IMR-90 (cell line): Measurements from ENCODE around the gene NFIA. TPM values are rescaled to one million over a fixed set of nuclear protein-coding genes. Genes with fewer than 3 reads are reported as not detected.

ENCODE experiments used
- ATAC-seq: fragments of 200-7000 bp; cut with Tn5 transposase; 2 replicates; pipeline ENCODE4 v1.9.1; 2020; ENCODE audit warnings: low read depth, mild to moderate bottlenecking, moderate library complexity
- BruUV-seq: library from RNA; stranded (reverse); fragments of 400-500 nt; replicated peaks from 2 replicates; lab custom pipeline; 2021; lab: Mats Ljungman, UMichigan
- CTCF ChIA-PET: fragments of 300-600 bp; formaldehyde crosslinking; extraction: SDS; loops from one replicate; lab custom pipeline; 2021; ENCODE audit warnings: antibody characterized with exemption; lab: Yijun Ruan, JAX
- POLR2A ChIA-PET: fragments of 300-600 bp; sonication (Branson Sonifier 250); formaldehyde crosslinking; loops from one replicate; lab custom pipeline; 2022; ENCODE audit warnings: antibody characterized with exemption; ENCODE audit not compliant: unreplicated experiment; lab: Charles Lee
- DNase-seq: peaks from one replicate; pipeline ENCODE4 v3.0.0; 2013
- H2AFZ ChIP-seq: replicated peaks from 2 replicates; pipeline ENCODE3; 2013; ENCODE audit warnings: low read length, mild to moderate bottlenecking; ENCODE audit not compliant: poor library complexity
- H2AK5ac ChIP-seq: 2 replicates; pipeline ENCODE4 v1.6.1; 2013; ENCODE audit warnings: low read depth, low read length, inconsistent platforms
- H2AK9ac ChIP-seq: replicated peaks from 2 replicates; pipeline ENCODE3; 2013; ENCODE audit warnings: mild to moderate bottlenecking, low read depth, low read length, moderate library complexity; ENCODE audit not compliant: poor library complexity
- H2BK120ac ChIP-seq: 2 replicates; pipeline ENCODE4 v1.6.1; 2013; ENCODE audit warnings: low read depth, low read length, inconsistent platforms
- H2BK15ac ChIP-seq: 3 replicates; pipeline ENCODE4 v1.6.1; 2013; ENCODE audit warnings: low read depth, low read length, inconsistent platforms
- H2BK20ac ChIP-seq: 2 replicates; pipeline ENCODE4 v1.6.1; 2013; ENCODE audit warnings: low read depth, mild to moderate bottlenecking, inconsistent platforms, low read length, moderate library complexity
- H2BK5ac ChIP-seq: 2 replicates; pipeline ENCODE4 v1.6.1; 2013; ENCODE audit warnings: mild to moderate bottlenecking, low read depth, low read length, inconsistent platforms; ENCODE audit not compliant: poor library complexity, severe bottlenecking
- H3K14ac ChIP-seq: replicated peaks from 2 replicates; pipeline ENCODE4 v1.6.1; 2013; ENCODE audit warnings: low read depth, low read length, inconsistent platforms
- H3K18ac ChIP-seq: 2 replicates; pipeline ENCODE4 v1.6.1; 2013; ENCODE audit warnings: low read depth, low read length, control low read depth
- H3K23ac ChIP-seq: 2 replicates; pipeline ENCODE4 v1.6.1; 2013; ENCODE audit warnings: low read depth, low read length, inconsistent platforms
- H3K27ac ChIP-seq: 2 replicates; pipeline ENCODE4 v1.5.1; 2013; ENCODE audit warnings: mild to moderate bottlenecking, control low read depth, low read length; ENCODE audit not compliant: insufficient read depth
- H3K27me3 ChIP-seq: 2 replicates; pipeline ENCODE4 v1.6.1; 2013; ENCODE audit warnings: low read length; ENCODE audit not compliant: control insufficient read depth, insufficient read depth
- H3K36me3 ChIP-seq: 2 replicates; pipeline ENCODE4 v1.6.1; 2013; ENCODE audit warnings: low read length, mixed read lengths; ENCODE audit not compliant: control insufficient read depth, insufficient read depth
- H3K4ac ChIP-seq: 2 replicates; pipeline ENCODE4 v1.6.1; 2013; ENCODE audit warnings: low read depth, low read length, inconsistent platforms
- H3K4me1 ChIP-seq: 2 replicates; pipeline ENCODE4 v1.6.1; 2013; ENCODE audit warnings: low read length, mixed read lengths; ENCODE audit not compliant: control insufficient read depth, insufficient read depth
- H3K4me2 ChIP-seq: 2 replicates; pipeline ENCODE4 v1.6.1; 2013; ENCODE audit warnings: low read depth, mild to moderate bottlenecking, control low read depth, low read length, moderate library complexity
- H3K4me3 ChIP-seq: 2 replicates; pipeline ENCODE4 v1.5.1; 2013; ENCODE audit warnings: low read depth, mild to moderate bottlenecking, control low read depth, low read length, moderate library complexity; ENCODE audit not compliant: insufficient read depth
- H3K56ac ChIP-seq: 2 replicates; pipeline ENCODE4 v1.6.1; 2013; ENCODE audit warnings: low read length, inconsistent platforms; ENCODE audit not compliant: insufficient read depth; ENCODE audit errors: extremely low read depth
- H3K79me1 ChIP-seq, 2 experiments: 2 replicates each; pipeline ENCODE4 v1.6.1; 2013; ENCODE audit warnings: low read length in 2 of 2, inconsistent platforms in 1 of 2, low read depth in 1 of 2
- H3K9ac ChIP-seq: 2 replicates; pipeline ENCODE4 v1.6.1; 2013; ENCODE audit warnings: low read depth, low read length, control low read depth
- H3K9me1 ChIP-seq: 2 replicates; pipeline ENCODE4 v1.6.1; 2013; ENCODE audit warnings: low read length, inconsistent platforms; ENCODE audit not compliant: insufficient read depth
- H3K9me3 ChIP-seq: 2 replicates; pipeline ENCODE4 v1.6.1; 2013; ENCODE audit warnings: low read length; ENCODE audit not compliant: control insufficient read depth, insufficient read depth
- H4K20me1 ChIP-seq: 2 replicates; pipeline ENCODE4 v1.6.1; 2013; ENCODE audit warnings: low read length, inconsistent platforms; ENCODE audit not compliant: insufficient read depth
- H4K5ac ChIP-seq: 2 replicates; pipeline ENCODE4 v1.6.1; 2013; ENCODE audit warnings: mild to moderate bottlenecking, low read depth, low read length, control low read depth
- H4K8ac ChIP-seq, 2 experiments: 2 replicates each; pipeline ENCODE4 v1.6.1; 2013; ENCODE audit warnings: low read depth in 2 of 2, low read length in 2 of 2, control low read depth in 1 of 2, inconsistent platforms in 1 of 2
- H4K91ac ChIP-seq: 2 replicates; pipeline ENCODE4 v1.6.1; 2013; ENCODE audit warnings: low read depth, low read length, inconsistent platforms; ENCODE audit not compliant: insufficient read depth
- BHLHE40 ChIP-seq: fragments of 150-350 bp; IDR thresholded peaks from 2 replicates; pipeline ENCODE4 v1.6.1; 2016; ENCODE audit warnings: mild to moderate bottlenecking, low read depth, low read length
- CEBPB ChIP-seq: IDR thresholded peaks from 2 replicates; pipeline ENCODE4 v1.6.1; 2012; ENCODE audit warnings: low read depth, low read length, improper control_type of control experiment
- CHD1 ChIP-seq: IDR thresholded peaks from 2 replicates; pipeline ENCODE4 v1.6.1; 2012; ENCODE audit warnings: low read depth, low read length, improper control_type of control experiment
- FOS ChIP-seq: fragments of 150-350 bp; IDR thresholded peaks from 2 replicates; pipeline ENCODE4 v1.6.1; 2016; ENCODE audit warnings: low read depth, low read length
- MAFK ChIP-seq: IDR thresholded peaks from 2 replicates; pipeline ENCODE4 v1.6.1; 2012; ENCODE audit warnings: low read depth, low read length, improper control_type of control experiment
- MAZ ChIP-seq: IDR thresholded peaks from 2 replicates; pipeline ENCODE4 v1.6.1; 2012; ENCODE audit warnings: low read depth, mild to moderate bottlenecking, low read length, improper control_type of control experiment, moderate library complexity, borderline replicate concordance
- MXI1 ChIP-seq: IDR thresholded peaks from 2 replicates; pipeline ENCODE4 v1.6.1; 2012; ENCODE audit warnings: low read depth, mild to moderate bottlenecking, low read length, moderate library complexity, borderline replicate concordance
- NFE2L2 ChIP-seq: fragments of 150-350 bp; IDR thresholded peaks from 2 replicates; pipeline ENCODE4 v1.6.1; 2016; ENCODE audit warnings: low read depth, mild to moderate bottlenecking, low read length
- POLR2A ChIP-seq: IDR thresholded peaks from 2 replicates; pipeline ENCODE4 v1.6.1; 2012; ENCODE audit warnings: mild to moderate bottlenecking, low read depth, low read length
- RAD21 ChIP-seq: IDR thresholded peaks from 2 replicates; pipeline ENCODE4 v1.6.1; 2012; ENCODE audit warnings: low read length, improper control_type of control experiment
- RCOR1 ChIP-seq: IDR thresholded peaks from 2 replicates; pipeline ENCODE4 v1.6.1; 2012; ENCODE audit warnings: mild to moderate bottlenecking, low read length, improper control_type of control experiment; ENCODE audit not compliant: insufficient replicate concordance
- RFX5 ChIP-seq: IDR thresholded peaks from 2 replicates; pipeline ENCODE4 v1.8.0; 2012; ENCODE audit warnings: low read depth, mild to moderate bottlenecking, low read length, moderate library complexity
- SMC3 ChIP-seq: fragments of 150-350 bp; IDR thresholded peaks from 2 replicates; pipeline ENCODE4 v1.6.1; 2016; ENCODE audit warnings: low read depth, mild to moderate bottlenecking, antibody characterized with exemption, low read length, moderate library complexity
- WGBS, 2 experiments: methylation state at CpG; one replicate each; pipeline versions ENCODE4 v1.1.5 to v1.1.7; 2013; ENCODE audit warnings: missing lambda C conversion rate in 2 of 2; ENCODE audit not compliant: insufficient read length in 1 of 2; ENCODE audit errors: extremely low coverage in 2 of 2; 5-methylcytosine and 5-hydroxymethylcytosine counted together
- dilution Hi-C: fragments of 300-500 bp; cut with HindIII; formaldehyde crosslinking; loops from one replicate; pipeline ENCODE4 v1.14.3; 2018; ENCODE audit warnings: low sequenced_read_pairs; ENCODE audit not compliant: unreplicated experiment
- in situ Hi-C: fragments of 300-500 bp; cut with MboI; formaldehyde crosslinking; loops from 3 replicates; pipeline ENCODE4 v1.14.3; 2019; ENCODE audit warnings: low sequenced_read_pairs, inconsistent platforms, mixed read lengths
- intact Hi-C: fragments of 100-400 bp; cut with micrococcal nuclease; formaldehyde crosslinking; loops from 2 replicates; pipeline ENCODE4 v1.10.0; 2022
- polyA plus RNA-seq, 3 experiments: library from polyadenylated mRNA; depleted of rRNA; stranded (reverse); fragments of >200 nt; gene quantifications; 2 replicates each; pipeline ENCODE4 v1.2.3, GENCODE V29; 2012; ENCODE audit warnings: low replicate concordance in 1 of 3
- total RNA-seq: library from RNA; depleted of rRNA; stranded (reverse); fragments of >200 nt; gene quantifications from 2 replicates; pipeline ENCODE4 v1.2.3, GENCODE V29; 2012
- TF ChIP-seq, protein P1 (sequence below): fragments of 150-350 bp; IDR thresholded peaks from 2 replicates; pipeline ENCODE4 v1.6.1; 2016; ENCODE audit warnings: low read depth, mild to moderate bottlenecking, low read length, moderate library complexity, borderline replicate concordance
- TF ChIP-seq, protein P2 (sequence below): conservative IDR thresholded peaks from 2 replicates; pipeline ENCODE4 v1.5.1; 2012; ENCODE audit warnings: mild to moderate bottlenecking, low read depth, low read length, improper control_type of control experiment
- TF ChIP-seq, protein P3 (sequence below): fragments of 150-350 bp; IDR thresholded peaks from 2 replicates; pipeline ENCODE4 v1.6.1; 2017; ENCODE audit warnings: mild to moderate bottlenecking, antibody characterized with exemption, low read length, low read depth

NFIA gene
- total and polyA plus RNA-seq, 2 of the 4 experiments (the other 2 are of a cell fraction): 1.6 to 2.2 TPM

DNA sequence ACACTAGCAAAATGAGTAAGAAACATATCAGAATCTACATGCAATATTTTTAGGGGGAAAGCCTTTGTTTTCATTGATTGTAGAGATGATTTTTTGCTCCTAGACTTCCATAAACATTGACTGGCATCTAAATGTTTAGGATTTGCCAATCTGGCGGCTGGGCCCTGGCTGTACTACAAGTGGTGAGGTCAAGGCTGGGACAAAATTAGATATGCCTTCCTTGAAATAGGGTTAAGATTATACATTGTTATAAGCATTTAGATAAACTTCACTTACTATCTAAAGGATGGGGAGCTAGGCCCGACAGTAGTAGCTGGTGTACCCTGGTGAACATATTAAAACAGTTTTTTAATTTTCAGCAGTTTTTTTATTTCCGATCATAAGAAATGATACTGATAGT lies 5.2 kb downstream of the NFIA start:
- H2BK20ac ChIP-seq: no peak overlapping the region
- no peak overlapping the region for H4K8ac ChIP-seq
- CTCF ChIA-PET: no interaction called here
- no peak overlapping the region for H3K27ac ChIP-seq
- in situ Hi-C loops: no loop called here
- dilution Hi-C loops: no loop called here
- H2AK9ac ChIP-seq: no peak overlapping the region
- no peaks in the 10 kb centered on the region for H3K79me1 ChIP-seq
- POLR2A ChIA-PET: no interaction called here
- no peak overlapping the region for H2BK120ac ChIP-seq
- no TSS peak for BruUV-seq
- no peaks in the 10 kb centered on the region for H3K4me1 ChIP-seq
- H3K9me1 ChIP-seq: no peaks in the 10 kb centered on the region
- no peaks in the 10 kb centered on the region for H4K20me1 ChIP-seq
- no peak overlapping the region for H3K18ac ChIP-seq
- ATAC-seq: no peak
- no peak overlapping the region for H3K4me3 ChIP-seq
- no peak overlapping the region for H4K5ac ChIP-seq
- H3K27me3 ChIP-seq: no peaks in the 10 kb centered on the region
- DNase-seq: no peak
- no peak overlapping the region for H3K9ac ChIP-seq
- no peak overlapping the region for H3K23ac ChIP-seq
- H3K56ac ChIP-seq: no peak overlapping the region
- H3K9me3 ChIP-seq: no peaks in the 10 kb centered on the region
- no peak overlapping the region for H2BK5ac ChIP-seq
- H4K91ac ChIP-seq: no peak overlapping the region
- H2AK5ac ChIP-seq: no peak overlapping the region
- WGBS, 2 experiments: no CpG with 5 or more reads among the region's 3 CpGs
- TF ChIP-seq RAD21 (no peak), NFE2L2 (no peak), RCOR1 (no peak), FOS (no peak), CHD1 (no peak), RFX5 (no peak), SMC3 (no peak), MXI1 (no peak), BHLHE40 (no peak), CEBPB (no peak), POLR2A (no peak), MAZ (no peak), MAFK (no peak)
- TF ChIP-seq, protein P1, sequence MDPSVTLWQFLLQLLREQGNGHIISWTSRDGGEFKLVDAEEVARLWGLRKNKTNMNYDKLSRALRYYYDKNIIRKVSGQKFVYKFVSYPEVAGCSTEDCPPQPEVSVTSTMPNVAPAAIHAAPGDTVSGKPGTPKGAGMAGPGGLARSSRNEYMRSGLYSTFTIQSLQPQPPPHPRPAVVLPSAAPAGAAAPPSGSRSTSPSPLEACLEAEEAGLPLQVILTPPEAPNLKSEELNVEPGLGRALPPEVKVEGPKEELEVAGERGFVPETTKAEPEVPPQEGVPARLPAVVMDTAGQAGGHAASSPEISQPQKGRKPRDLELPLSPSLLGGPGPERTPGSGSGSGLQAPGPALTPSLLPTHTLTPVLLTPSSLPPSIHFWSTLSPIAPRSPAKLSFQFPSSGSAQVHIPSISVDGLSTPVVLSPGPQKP: no peak
- TF ChIP-seq, protein P2, sequence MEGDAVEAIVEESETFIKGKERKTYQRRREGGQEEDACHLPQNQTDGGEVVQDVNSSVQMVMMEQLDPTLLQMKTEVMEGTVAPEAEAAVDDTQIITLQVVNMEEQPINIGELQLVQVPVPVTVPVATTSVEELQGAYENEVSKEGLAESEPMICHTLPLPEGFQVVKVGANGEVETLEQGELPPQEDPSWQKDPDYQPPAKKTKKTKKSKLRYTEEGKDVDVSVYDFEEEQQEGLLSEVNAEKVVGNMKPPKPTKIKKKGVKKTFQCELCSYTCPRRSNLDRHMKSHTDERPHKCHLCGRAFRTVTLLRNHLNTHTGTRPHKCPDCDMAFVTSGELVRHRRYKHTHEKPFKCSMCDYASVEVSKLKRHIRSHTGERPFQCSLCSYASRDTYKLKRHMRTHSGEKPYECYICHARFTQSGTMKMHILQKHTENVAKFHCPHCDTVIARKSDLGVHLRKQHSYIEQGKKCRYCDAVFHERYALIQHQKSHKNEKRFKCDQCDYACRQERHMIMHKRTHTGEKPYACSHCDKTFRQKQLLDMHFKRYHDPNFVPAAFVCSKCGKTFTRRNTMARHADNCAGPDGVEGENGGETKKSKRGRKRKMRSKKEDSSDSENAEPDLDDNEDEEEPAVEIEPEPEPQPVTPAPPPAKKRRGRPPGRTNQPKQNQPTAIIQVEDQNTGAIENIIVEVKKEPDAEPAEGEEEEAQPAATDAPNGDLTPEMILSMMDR: no peak
- TF ChIP-seq, protein P3, sequence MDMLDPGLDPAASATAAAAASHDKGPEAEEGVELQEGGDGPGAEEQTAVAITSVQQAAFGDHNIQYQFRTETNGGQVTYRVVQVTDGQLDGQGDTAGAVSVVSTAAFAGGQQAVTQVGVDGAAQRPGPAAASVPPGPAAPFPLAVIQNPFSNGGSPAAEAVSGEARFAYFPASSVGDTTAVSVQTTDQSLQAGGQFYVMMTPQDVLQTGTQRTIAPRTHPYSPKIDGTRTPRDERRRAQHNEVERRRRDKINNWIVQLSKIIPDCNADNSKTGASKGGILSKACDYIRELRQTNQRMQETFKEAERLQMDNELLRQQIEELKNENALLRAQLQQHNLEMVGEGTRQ: no peak
- no peak overlapping the region for H3K4me2 ChIP-seq
- no peak overlapping the region for H3K14ac ChIP-seq
- H3K4ac ChIP-seq: no peak overlapping the region
- H3K36me3 ChIP-seq: peaks cover 6% of the 10 kb centered on the region; the same call in 1 of the 2 replicates
- no peak overlapping the region for H2BK15ac ChIP-seq
- intact Hi-C loops: no loop called here
- H2AFZ ChIP-seq: no peak overlapping the region
